ENCODE results near the gene CREBL2.

The CREBL2 gene

GRCh38 chr12:12622418-12622817, 10.7 kb downstream of the CREBL2 start:
- no peaks in the 10 kb centered on the region for H3K36me3 ChIP-seq (ENCODE audit: low read depth)
- no peak for DNase-seq (ENCODE audit: low spot score)
- no peak for ATAC-seq (ENCODE audit: low read depth)
- no peaks in the 10 kb centered on the region for H3K27me3 ChIP-seq (ENCODE audit: insufficient read depth, poor library complexity, severe bottlenecking)
- no peak overlapping the region for H3K27ac ChIP-seq (ENCODE audit: poor library complexity, severe bottlenecking)
- H3K9me3 ChIP-seq (ENCODE audit: severe bottlenecking), result no peaks in the 10 kb centered on the region
- no peak overlapping the region for H3K4me3 ChIP-seq (ENCODE audit: severe bottlenecking)
- TF ChIP-seq CTCF (IDR thresholded peaks at IDR 0.05; ENCODE audit: poor library complexity, severe bottlenecking), result no peak
- H3K4me1 ChIP-seq (ENCODE audit: insufficient read depth, poor library complexity, severe bottlenecking), result no peaks in the 10 kb centered on the region

GRCh38 chr12:12624498-12624992, 12.9 kb downstream of the CREBL2 start:
- DNase-seq (ENCODE audit: low spot score) (no peak), ATAC-seq (ENCODE audit: low read depth) (no peak)
- H3K27me3 ChIP-seq (ENCODE audit: insufficient read depth, poor library complexity, severe bottlenecking), result no peaks in the 10 kb centered on the region
- H3K9me3 ChIP-seq (ENCODE audit: severe bottlenecking), result no peaks in the 10 kb centered on the region
- H3K4me3 ChIP-seq (ENCODE audit: severe bottlenecking), result no peak overlapping the region
- TF ChIP-seq CTCF (IDR thresholded peaks at IDR 0.05; ENCODE audit: poor library complexity, severe bottlenecking), result no peak
- no peaks in the 10 kb centered on the region for H3K4me1 ChIP-seq (ENCODE audit: insufficient read depth, poor library complexity, severe bottlenecking)
- no peak overlapping the region for H3K27ac ChIP-seq (ENCODE audit: poor library complexity, severe bottlenecking)
- H3K36me3 ChIP-seq (ENCODE audit: low read depth), result no peaks in the 10 kb centered on the region

GRCh38 chr12:12626471-12626870, 14.8 kb downstream of the CREBL2 start:
- Histone ChIP-seq H3K27ac (ENCODE audit: poor library complexity, severe bottlenecking) (no peak overlapping the region), H3K36me3 (ENCODE audit: low read depth) (no peaks in the 10 kb centered on the region), H3K9me3 (ENCODE audit: severe bottlenecking) (no peaks in the 10 kb centered on the region), H3K27me3 (ENCODE audit: insufficient read depth, poor library complexity, severe bottlenecking) (no peaks in the 10 kb centered on the region), H3K4me1 (ENCODE audit: insufficient read depth, poor library complexity, severe bottlenecking) (no peaks in the 10 kb centered on the region), H3K4me3 (ENCODE audit: severe bottlenecking) (no peak overlapping the region)
- DNase-seq (ENCODE audit: low spot score), result no peak
- ATAC-seq (ENCODE audit: low read depth), result no peak
- no peak for TF ChIP-seq CTCF (IDR thresholded peaks at IDR 0.05; ENCODE audit: poor library complexity, severe bottlenecking)

- ATAC-seq (ENCODE audit: low read depth) (no peak), DNase-seq (ENCODE audit: low spot score) (no peak)
- no peak overlapping the region for H3K4me3 ChIP-seq (ENCODE audit: severe bottlenecking)
- no peaks in the 10 kb centered on the region for H3K36me3 ChIP-seq (ENCODE audit: low read depth)
- H3K27ac ChIP-seq (ENCODE audit: poor library complexity, severe bottlenecking), result no peak overlapping the region
- no peaks in the 10 kb centered on the region for H3K4me1 ChIP-seq (ENCODE audit: insufficient read depth, poor library complexity, severe bottlenecking)
- TF ChIP-seq CTCF (IDR thresholded peaks at IDR 0.05; ENCODE audit: poor library complexity, severe bottlenecking), result no peak
- no peaks in the 10 kb centered on the region for H3K27me3 ChIP-seq (ENCODE audit: insufficient read depth, poor library complexity, severe bottlenecking)
- no peaks in the 10 kb centered on the region for H3K9me3 ChIP-seq (ENCODE audit: severe bottlenecking)
Measured at GRCh38 chr12:12627308-12627827, 15.7 kb downstream of the CREBL2 start.

GRCh38 chr12:12628013-12628412, 16.3 kb downstream of the CREBL2 start:
- ATAC-seq (ENCODE audit: low read depth), result no peak
- no peaks in the 10 kb centered on the region for H3K27me3 ChIP-seq (ENCODE audit: insufficient read depth, poor library complexity, severe bottlenecking)
- no peak for DNase-seq (ENCODE audit: low spot score)
- no peaks in the 10 kb centered on the region for H3K36me3 ChIP-seq (ENCODE audit: low read depth)
- H3K9me3 ChIP-seq (ENCODE audit: severe bottlenecking), result no peaks in the 10 kb centered on the region
- no peak for TF ChIP-seq CTCF (IDR thresholded peaks at IDR 0.05; ENCODE audit: poor library complexity, severe bottlenecking)
- H3K4me3 ChIP-seq (ENCODE audit: severe bottlenecking), result no peak overlapping the region
- H3K4me1 ChIP-seq (ENCODE audit: insufficient read depth, poor library complexity, severe bottlenecking), result no peaks in the 10 kb centered on the region
- no peak overlapping the region for H3K27ac ChIP-seq (ENCODE audit: poor library complexity, severe bottlenecking)
